Subcutaneous adipose tissue (tissue), 4 donors: ENCODE measurements around the gene POU2F1. TPM values are rescaled to one million over a fixed set of nuclear protein-coding genes. Genes with fewer than 3 reads are reported as not detected.

Source experiments
- CTCF ChIP-seq: fragments of 450-650 bp; IDR thresholded peaks from one replicate; pipeline ENCODE4 v1.5.1; 2016; ENCODE audit warnings: low read depth, mild to moderate bottlenecking, control low read depth, antibody characterized with exemption, moderate library complexity
- total RNA-seq, 4 donors: library from RNA; depleted of rRNA; stranded (reverse); fragments of >200 nt; gene quantifications; one replicate each; pipeline ENCODE4 v1.1.0, GENCODE V29; 2016

Gene POU2F1
- total RNA-seq, 4 donors from 2014 or later, result 17.1 to 40.6 (median 20.5) TPM

DNA sequence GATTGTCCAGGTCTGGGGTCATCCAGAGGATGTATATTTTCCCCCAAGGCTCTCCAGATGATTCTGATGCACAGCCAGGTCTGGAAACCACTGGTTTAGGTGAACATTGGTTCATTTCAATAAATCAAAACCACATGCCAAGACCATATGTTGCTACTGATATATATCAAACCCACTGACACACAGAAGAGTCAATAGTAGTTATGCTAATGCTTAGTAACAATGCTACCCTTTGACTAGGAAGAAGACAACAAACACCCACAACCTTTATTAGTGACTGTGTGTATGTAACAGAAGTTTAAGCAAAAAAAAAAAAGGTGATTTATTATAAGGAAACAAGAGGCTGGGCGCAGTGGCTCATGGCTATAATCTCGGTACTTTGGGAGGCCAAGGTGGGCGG, 35.6 kb upstream of the POU2F1 start:
- TF ChIP-seq CTCF, result no peak

DNA sequence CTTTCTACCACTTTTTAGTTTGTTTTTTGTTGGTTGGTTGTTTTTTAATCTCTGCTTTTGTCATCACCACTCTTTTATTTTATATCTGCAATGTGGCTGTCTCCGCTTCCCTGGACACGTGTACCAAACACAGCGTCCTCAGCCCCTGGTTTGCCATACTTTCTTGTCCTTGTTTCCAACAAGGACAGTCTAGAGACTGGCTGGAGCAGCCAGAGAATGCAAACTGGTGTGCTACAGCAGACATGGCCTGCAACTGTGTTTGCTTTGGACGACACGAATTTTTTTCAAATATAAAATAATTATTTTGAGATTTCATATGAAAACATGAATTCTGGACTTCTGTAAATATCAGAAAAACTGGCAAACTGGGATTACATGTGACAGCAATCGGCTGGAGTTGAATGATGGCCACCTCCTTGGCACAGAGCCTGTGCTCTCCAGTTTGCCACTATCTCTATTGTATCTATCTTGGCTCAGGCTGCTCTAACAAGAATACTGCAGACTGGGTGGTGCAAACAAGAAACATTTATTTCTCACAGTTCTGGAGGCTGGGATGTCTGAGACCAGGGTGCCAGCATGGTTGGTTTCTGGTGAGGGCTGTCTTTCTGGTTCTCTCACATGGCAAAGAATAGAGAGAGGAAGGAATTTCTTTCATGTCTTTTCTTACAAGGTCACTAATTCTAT, 34.6 kb upstream of the POU2F1 start:
- TF ChIP-seq CTCF, result no peak

GRCh38 chr1:167186771-167187170, 33.9 kb upstream of the POU2F1 start:
- TF ChIP-seq CTCF, result no peak

DNA sequence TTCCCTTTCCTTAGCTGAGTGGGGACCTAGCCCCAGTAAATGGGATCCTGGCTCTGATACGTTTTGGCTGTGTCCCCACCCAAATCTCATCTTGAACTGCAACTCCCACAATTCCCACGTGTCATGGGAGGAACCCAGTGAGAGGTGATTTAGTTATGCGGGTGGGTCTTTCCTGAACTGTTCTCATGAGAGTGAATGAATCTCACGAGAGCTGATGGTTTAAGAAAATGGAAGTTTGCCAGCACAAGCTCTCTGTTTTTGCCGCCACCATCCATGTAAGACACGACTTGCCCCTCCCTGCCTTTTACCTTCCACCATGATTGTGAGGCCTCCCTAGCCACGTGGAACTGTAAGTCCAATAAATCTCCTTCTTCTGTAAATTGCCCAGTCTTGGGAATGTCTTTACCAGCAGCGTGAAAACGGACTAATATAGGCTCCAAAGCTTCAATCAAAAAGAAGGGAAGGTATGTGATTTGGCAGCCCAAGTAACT, 29.9 kb upstream of the POU2F1 start:
- no peak for TF ChIP-seq CTCF

- no peak for TF ChIP-seq CTCF
Measured at GRCh38 chr1:167191958-167192357, 28.7 kb upstream of the POU2F1 start.

- TF ChIP-seq CTCF, result no peak
Measured at GRCh38 chr1:167194182-167194581, 26.5 kb upstream of the POU2F1 start.

- no peak for TF ChIP-seq CTCF
Measured at GRCh38 chr1:167196166-167196565, 24.5 kb upstream of the POU2F1 start.
